Neural cell (in vitro differentiated cells): ENCODE results near the gene CELSR3.

Experiments
- CTCF ChIP-seq: fragments of 450-650 bp; IDR thresholded peaks from 2 replicates; pipeline ENCODE4 v1.5.1; 2014; ENCODE audit warnings: antibody characterized with exemption, mild to moderate bottlenecking, moderate library complexity; ENCODE audit not compliant: poor library complexity, severe bottlenecking
- EP300 ChIP-seq: fragments of 450-650 bp; conservative IDR thresholded peaks from 2 replicates; pipeline ENCODE4 v1.6.1; 2014; ENCODE audit warnings: antibody characterized with exemption, mild to moderate bottlenecking, moderate library complexity; ENCODE audit not compliant: poor library complexity, severe bottlenecking
- EZH2 ChIP-seq: fragments of 200-600, 300-800 bp; shearing (Covaris generic), sonication (generic); IDR thresholded peaks from 2 replicates; pipeline ENCODE4 v1.6.1; 2014; ENCODE audit warnings: antibody characterized with exemption, low read length, borderline replicate concordance, mild to moderate bottlenecking; ENCODE audit not compliant: insufficient read depth, poor library complexity, severe bottlenecking
- POLR2AphosphoS5 ChIP-seq: IDR thresholded peaks from 2 replicates; pipeline ENCODE4 v1.6.1; 2012
- RAD21 ChIP-seq: fragments of 450-650 bp; conservative IDR thresholded peaks from 2 replicates; pipeline ENCODE4 v1.6.1; 2014; ENCODE audit warnings: antibody characterized with exemption, mild to moderate bottlenecking, moderate library complexity
- TAF1 ChIP-seq: IDR thresholded peaks from 2 replicates; pipeline ENCODE4 v1.6.1; 2012; ENCODE audit warnings: low read depth

- TF ChIP-seq POLR2AphosphoS5 = no peak
- no peak for TF ChIP-seq EP300
- TF ChIP-seq CTCF = no peak
- TF ChIP-seq TAF1 = no peak
- no peak for TF ChIP-seq EZH2
- no peak for TF ChIP-seq RAD21
These were observed 33.5 kb upstream of the CELSR3 start for GRCh38 chr3:48696156-48696555.
